Liver (tissue), 9 donors: ENCODE results near the gene DLAT. TPM values are rescaled to one million over a fixed set of nuclear protein-coding genes. Genes with fewer than 3 reads are reported as not detected.
"Not testable (repeated sequence)": the region's sequence is repeated elsewhere in the genome, so short reads cannot be mapped to it uniquely, and the experiment has no call there.

Experiments
- DNase-seq: peaks from one replicate; pipeline ENCODE4 v3.0.0-alpha.2; 2017; ENCODE audit warnings: low spot score
- H3K27ac ChIP-seq, 2 donors: one replicate each; pipeline ENCODE4 v1.7.0; 2013; ENCODE audit warnings: inconsistent platforms in 2 of 2, low read length in 2 of 2, control low read depth in 1 of 2, low read depth in 1 of 2, mild to moderate bottlenecking in 1 of 2
- H3K27me3 ChIP-seq, 4 donors: one replicate each; pipeline versions ENCODE4 v1.6.1 to v1.7.0; 2013; ENCODE audit warnings: low read length in 3 of 4, inconsistent platforms in 1 of 4, mild to moderate bottlenecking in 1 of 4, moderate library complexity in 1 of 4; ENCODE audit not compliant: control insufficient read depth in 4 of 4, insufficient read depth in 4 of 4
- H3K36me3 ChIP-seq, 4 donors: one replicate each; pipeline versions ENCODE4 v1.6.1 to v1.7.0; 2013; ENCODE audit warnings: low read length in 3 of 4, mild to moderate bottlenecking in 3 of 4, low read depth in 1 of 4, moderate library complexity in 1 of 4; ENCODE audit not compliant: control insufficient read depth in 4 of 4, insufficient read depth in 3 of 4
- H3K4me1 ChIP-seq, 4 donors: one replicate each; pipeline versions ENCODE4 v1.6.1 to v1.7.0; 2013; ENCODE audit warnings: low read length in 3 of 4, mild to moderate bottlenecking in 3 of 4, moderate library complexity in 1 of 4; ENCODE audit not compliant: control insufficient read depth in 4 of 4, insufficient read depth in 4 of 4
- H3K4me3 ChIP-seq, 3 donors: one replicate each; pipeline versions ENCODE4 v1.6.1 to v1.7.0; 2013; ENCODE audit warnings: low read length in 3 of 3, control low read depth in 1 of 3, low read depth in 1 of 3, mild to moderate bottlenecking in 1 of 3
- H3K9ac ChIP-seq, 2 donors: one replicate each; pipeline ENCODE4 v1.7.0; 2013; ENCODE audit warnings: low read length in 2 of 2, mild to moderate bottlenecking in 2 of 2, moderate library complexity in 2 of 2, control low read depth in 1 of 2, low read depth in 1 of 2
- H3K9me3 ChIP-seq, 4 donors: one replicate each; pipeline versions ENCODE4 v1.6.1 to v1.7.0; 2013; ENCODE audit warnings: low read length in 3 of 4; ENCODE audit not compliant: control insufficient read depth in 4 of 4
- ATF3 ChIP-seq: IDR thresholded peaks from 2 replicates; pipeline ENCODE4 v1.6.1; 2016; ENCODE audit warnings: antibody characterized with exemption
- EGR1 ChIP-seq, 2 donors: IDR thresholded peaks; 2 replicates each; pipeline ENCODE4 v1.6.1; 2016 to 2018; ENCODE audit warnings: antibody characterized with exemption in 2 of 2, low read depth in 2 of 2
- FOXA1 ChIP-seq: IDR thresholded peaks from 2 replicates; pipeline ENCODE4 v1.6.1; 2016; ENCODE audit warnings: antibody characterized with exemption
- FOXA2 ChIP-seq: IDR thresholded peaks from 2 replicates; pipeline ENCODE4 v1.6.1; 2016; ENCODE audit warnings: antibody characterized with exemption
- GABPA ChIP-seq, 2 donors: IDR thresholded peaks in 1 of 2; conservative IDR thresholded peaks in 1 of 2; 2 replicates each; pipeline ENCODE4 v1.6.1; 2016; ENCODE audit warnings: antibody characterized with exemption in 2 of 2, mild to moderate bottlenecking in 1 of 2, moderate library complexity in 1 of 2
- HNF4A ChIP-seq, 2 donors: conservative IDR thresholded peaks; 2 replicates each; pipeline ENCODE4 v1.6.1; 2016; ENCODE audit warnings: antibody characterized with exemption in 2 of 2, mild to moderate bottlenecking in 2 of 2
- HNF4G ChIP-seq: IDR thresholded peaks from 2 replicates; pipeline ENCODE4 v1.6.1; 2016; ENCODE audit warnings: antibody characterized with exemption
- JUND ChIP-seq, 2 donors: IDR thresholded peaks; 2 replicates each; pipeline ENCODE4 v1.6.1; 2016; ENCODE audit warnings: antibody characterized with exemption in 2 of 2
- NR2F2 ChIP-seq: IDR thresholded peaks from 2 replicates; pipeline ENCODE4 v1.6.1; 2016; ENCODE audit warnings: antibody characterized with exemption
- RAD21 ChIP-seq, 2 donors: IDR thresholded peaks; 2 replicates each; pipeline ENCODE4 v1.6.1; 2016; ENCODE audit warnings: antibody characterized with exemption in 2 of 2, mild to moderate bottlenecking in 2 of 2
- REST ChIP-seq: IDR thresholded peaks from 2 replicates; pipeline ENCODE4 v1.6.1; 2016; ENCODE audit warnings: antibody characterized with exemption, mild to moderate bottlenecking
- RXRA ChIP-seq, 2 donors: IDR thresholded peaks; 2 replicates each; pipeline ENCODE4 v1.6.1; 2017 to 2018; ENCODE audit warnings: antibody characterized with exemption in 2 of 2, mild to moderate bottlenecking in 1 of 2
- SP1 ChIP-seq: IDR thresholded peaks from 2 replicates; pipeline ENCODE4 v1.6.1; 2018; ENCODE audit warnings: antibody characterized with exemption, mild to moderate bottlenecking
- TAF1 ChIP-seq: conservative IDR thresholded peaks from 2 replicates; pipeline ENCODE4 v1.6.1; 2016; ENCODE audit warnings: antibody characterized with exemption, mild to moderate bottlenecking
- YY1 ChIP-seq: IDR thresholded peaks from 2 replicates; pipeline ENCODE4 v1.6.1; 2016; ENCODE audit warnings: antibody characterized with exemption, mild to moderate bottlenecking
- WGBS: extraction: QIAGEN DNeasy Blood & Tissue Kit; methylation state at CpG from one replicate; pipeline ENCODE4 v1.1.7; 2013; 5-methylcytosine and 5-hydroxymethylcytosine counted together
- polyA plus RNA-seq, 2 donors: library from polyadenylated mRNA; stranded (reverse) in 1 of 2; unstranded in 1 of 2; fragments of 200-250 nt in 1 of 2; fragments of >200 nt in 1 of 2; fragmentation: Nextera tagmentation in 1 of 2; extraction: Ambion mirVana in 1 of 2; gene quantifications; one replicate each; pipeline versions ENCODE4 v1.2.1 to v1.2.3, GENCODE V29; 2013 to 2015
- total RNA-seq, 2 donors: library from RNA; depleted of rRNA; stranded (reverse); fragments of >200 nt; gene quantifications; one replicate each; pipeline ENCODE4 v1.2.3, GENCODE V29; 2014
- TF ChIP-seq, protein P1 (sequence below): fragments of 150-350 bp; IDR thresholded peaks from 2 replicates; pipeline ENCODE4 v1.5.1; 2017; ENCODE audit warnings: improper control_type of control experiment, low read depth, low read length; ENCODE audit not compliant: missing input control
- TF ChIP-seq, protein P2 (sequence below): IDR thresholded peaks from 2 replicates; pipeline ENCODE4 v1.6.1; 2016; ENCODE audit warnings: antibody characterized with exemption
- TF ChIP-seq, protein P3 (sequence below): IDR thresholded peaks from 2 replicates; pipeline ENCODE4 v1.6.1; 2016; ENCODE audit warnings: antibody characterized with exemption
- donor health status: healthy.
- donor health status: healthy.
- donor health status: healthy.
- donor health status: healthy.
- donor health status: healthy.

DLAT gene
- total and polyA plus RNA-seq, 4 donors = 8.8 to 16.3 (median 13.2) TPM

DNA sequence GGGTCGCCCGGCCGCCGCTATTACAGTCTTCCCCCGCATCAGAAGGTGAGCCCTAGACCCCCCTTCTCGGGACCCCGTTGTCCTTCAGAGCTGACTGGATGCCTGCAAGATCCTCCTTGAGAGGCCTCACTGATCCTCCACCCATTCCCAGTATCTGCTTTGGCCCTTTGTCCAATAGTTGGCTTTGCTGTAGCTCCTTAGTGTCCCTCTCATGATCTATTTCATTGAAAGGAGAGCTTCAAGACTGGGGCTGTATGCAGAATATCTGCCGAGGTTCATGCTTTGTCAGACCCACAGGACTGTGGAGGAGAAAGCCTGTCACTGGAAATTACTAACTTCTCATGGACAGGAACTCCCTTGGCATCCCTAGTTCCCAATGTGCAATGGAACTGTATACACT, 499 bp downstream of the DLAT start:
- Histone ChIP-seq H3K4me3 (peak overlapping the region; percentile 73 to 98 (median 90)), H3K9me3 (no peaks in the 10 kb centered on the region), H3K27me3 (no peaks in the 10 kb centered on the region), H3K27ac (peak overlapping the region; percentile 93 to 98), H3K4me1 (peaks cover 2 to 17% (median 10%) of the 10 kb centered on the region in 4 donors), H3K9ac (peak overlapping the region; percentile 71 to 77), H3K36me3 (peaks cover 10 to 25% (median 21%) of the 10 kb centered on the region in 4 donors)
- no peak for TF ChIP-seq NR2F2
- no peak for TF ChIP-seq HNF4A (conservative IDR thresholded peaks at IDR 0.05)
- no peak for TF ChIP-seq REST
- TF ChIP-seq RAD21 (IDR thresholded peaks at IDR 0.05) = no peak
- no peak for TF ChIP-seq ATF3
- TF ChIP-seq YY1 = no peak
- no peak for TF ChIP-seq RXRA (IDR thresholded peaks at IDR 0.05)
- no peak for TF ChIP-seq FOXA2
- TF ChIP-seq, protein P1, sequence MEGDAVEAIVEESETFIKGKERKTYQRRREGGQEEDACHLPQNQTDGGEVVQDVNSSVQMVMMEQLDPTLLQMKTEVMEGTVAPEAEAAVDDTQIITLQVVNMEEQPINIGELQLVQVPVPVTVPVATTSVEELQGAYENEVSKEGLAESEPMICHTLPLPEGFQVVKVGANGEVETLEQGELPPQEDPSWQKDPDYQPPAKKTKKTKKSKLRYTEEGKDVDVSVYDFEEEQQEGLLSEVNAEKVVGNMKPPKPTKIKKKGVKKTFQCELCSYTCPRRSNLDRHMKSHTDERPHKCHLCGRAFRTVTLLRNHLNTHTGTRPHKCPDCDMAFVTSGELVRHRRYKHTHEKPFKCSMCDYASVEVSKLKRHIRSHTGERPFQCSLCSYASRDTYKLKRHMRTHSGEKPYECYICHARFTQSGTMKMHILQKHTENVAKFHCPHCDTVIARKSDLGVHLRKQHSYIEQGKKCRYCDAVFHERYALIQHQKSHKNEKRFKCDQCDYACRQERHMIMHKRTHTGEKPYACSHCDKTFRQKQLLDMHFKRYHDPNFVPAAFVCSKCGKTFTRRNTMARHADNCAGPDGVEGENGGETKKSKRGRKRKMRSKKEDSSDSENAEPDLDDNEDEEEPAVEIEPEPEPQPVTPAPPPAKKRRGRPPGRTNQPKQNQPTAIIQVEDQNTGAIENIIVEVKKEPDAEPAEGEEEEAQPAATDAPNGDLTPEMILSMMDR = no peak
- TF ChIP-seq, protein P2, sequence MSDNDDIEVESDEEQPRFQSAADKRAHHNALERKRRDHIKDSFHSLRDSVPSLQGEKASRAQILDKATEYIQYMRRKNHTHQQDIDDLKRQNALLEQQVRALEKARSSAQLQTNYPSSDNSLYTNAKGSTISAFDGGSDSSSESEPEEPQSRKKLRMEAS = no peak
- TF ChIP-seq TAF1 = no peak
- TF ChIP-seq, protein P3, sequence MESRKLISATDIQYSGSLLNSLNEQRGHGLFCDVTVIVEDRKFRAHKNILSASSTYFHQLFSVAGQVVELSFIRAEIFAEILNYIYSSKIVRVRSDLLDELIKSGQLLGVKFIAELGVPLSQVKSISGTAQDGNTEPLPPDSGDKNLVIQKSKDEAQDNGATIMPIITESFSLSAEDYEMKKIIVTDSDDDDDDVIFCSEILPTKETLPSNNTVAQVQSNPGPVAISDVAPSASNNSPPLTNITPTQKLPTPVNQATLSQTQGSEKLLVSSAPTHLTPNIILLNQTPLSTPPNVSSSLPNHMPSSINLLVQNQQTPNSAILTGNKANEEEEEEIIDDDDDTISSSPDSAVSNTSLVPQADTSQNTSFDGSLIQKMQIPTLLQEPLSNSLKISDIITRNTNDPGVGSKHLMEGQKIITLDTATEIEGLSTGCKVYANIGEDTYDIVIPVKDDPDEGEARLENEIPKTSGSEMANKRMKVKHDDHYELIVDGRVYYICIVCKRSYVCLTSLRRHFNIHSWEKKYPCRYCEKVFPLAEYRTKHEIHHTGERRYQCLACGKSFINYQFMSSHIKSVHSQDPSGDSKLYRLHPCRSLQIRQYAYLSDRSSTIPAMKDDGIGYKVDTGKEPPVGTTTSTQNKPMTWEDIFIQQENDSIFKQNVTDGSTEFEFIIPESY = no peak
- no peak for TF ChIP-seq HNF4G
- no peak for TF ChIP-seq JUND (IDR thresholded peaks at IDR 0.05)
- no peak for TF ChIP-seq EGR1 (IDR thresholded peaks at IDR 0.05; ENCODE audit: low read depth in 2 of 2)
- no peak for TF ChIP-seq FOXA1
- no peak for TF ChIP-seq GABPA (IDR thresholded peaks at IDR 0.05 in 1 of 2, conservative IDR thresholded peaks at IDR 0.05 in 1 of 2)
- TF ChIP-seq SP1 = no peak
- DNase-seq = no peak
- WGBS = under 1% methylated on average over 8 of the region's 8 CpGs

DNA sequence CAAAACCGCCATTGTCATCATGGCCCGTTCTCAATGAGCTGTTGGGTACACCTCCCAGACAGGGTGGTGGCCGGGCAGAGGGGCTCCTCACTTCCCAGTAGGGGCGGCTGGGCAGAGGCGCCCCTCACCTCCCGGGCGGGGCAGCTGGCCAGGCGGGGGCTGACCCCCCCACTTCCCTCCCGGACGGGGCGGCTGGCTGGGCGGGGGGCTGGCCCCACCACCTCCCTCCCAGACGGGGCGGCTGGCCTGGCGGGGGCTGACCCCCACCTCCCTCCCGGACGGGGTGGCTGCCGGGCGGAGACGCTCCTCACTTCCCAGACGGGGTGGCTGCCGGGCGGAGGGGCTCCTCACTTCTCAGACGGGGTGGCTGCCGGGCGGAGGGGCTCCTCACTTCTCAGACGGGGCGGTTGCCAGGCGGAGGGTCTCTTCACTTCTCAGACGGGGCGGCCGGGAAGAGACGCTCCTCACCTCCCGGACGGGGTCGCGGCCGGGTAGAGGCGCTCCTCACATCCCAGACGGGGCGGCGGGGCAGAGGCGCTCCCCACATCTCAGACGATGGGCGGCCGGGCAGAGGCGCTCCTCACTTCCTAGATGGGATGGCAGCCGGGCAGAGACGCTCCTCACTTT, 1.7 kb downstream of the DLAT start:
- Histone ChIP-seq H3K4me1 (peaks cover 2 to 17% (median 10%) of the 10 kb centered on the region in 4 donors), H3K36me3 (peaks cover 12 to 30% (median 23%) of the 10 kb centered on the region in 4 donors)
- not testable (repeated sequence) for H3K27ac ChIP-seq, DNase-seq, H3K27me3 ChIP-seq, H3K9ac ChIP-seq, H3K4me3 ChIP-seq, H3K9me3 ChIP-seq
- WGBS = 94% methylated on average over 36 of the region's 49 CpGs
